HG03196 (cell line): ENCODE results near the gene GGTA1.

Source experiments
- ATAC-seq: cut with Tn5 transposase; IDR thresholded peaks from one replicate; pipeline ENCODE4 v1.9.1; 2021; ENCODE audit not compliant: unreplicated experiment

Gene GGTA1

DNA sequence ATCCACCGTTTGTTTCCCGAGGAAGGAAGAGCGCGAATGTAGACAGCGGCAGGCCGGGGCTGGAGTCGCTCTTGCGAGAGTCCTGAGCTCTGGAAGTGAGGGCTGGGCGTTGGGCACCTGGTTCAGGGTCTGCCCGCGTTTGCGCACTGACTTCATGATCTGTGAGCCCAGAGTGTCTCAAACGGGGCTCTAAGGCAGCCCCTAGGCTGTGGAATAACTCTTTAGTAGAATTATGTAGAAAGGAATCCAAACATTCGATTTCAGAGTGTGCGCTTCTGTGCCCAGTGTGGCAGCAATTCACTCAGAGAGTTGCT lies 478 bp upstream of the GGTA1 start:
- ATAC-seq: no peak

DNA sequence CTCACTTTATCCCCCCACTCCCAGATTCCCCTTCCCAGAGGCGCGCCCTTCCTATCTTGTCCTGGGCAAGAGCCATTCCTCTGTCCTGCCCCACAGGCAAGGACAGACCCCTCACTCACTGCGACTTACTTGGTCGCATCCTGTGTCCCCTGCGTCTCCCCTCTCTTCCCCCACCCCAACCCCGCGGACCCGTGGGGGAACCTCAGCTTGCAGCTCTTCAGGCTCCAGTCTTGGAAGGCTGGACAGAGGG lies 542 bp downstream of the GGTA1 start:
- no peak for ATAC-seq

GRCh38 chr9:121498487-121499176 lies 1.0 kb downstream of the GGTA1 start:
- no peak for ATAC-seq

GRCh38 chr9:121498150-121498486 lies 1.5 kb downstream of the GGTA1 start:
- ATAC-seq: peak; percentile 69

- ATAC-seq: no peak
Observed at GRCh38 chr9:121495976-121496375, 3.7 kb downstream of the GGTA1 start.

GRCh38 chr9:121494192-121494591 lies 5.5 kb downstream of the GGTA1 start:
- no peak for ATAC-seq

DNA sequence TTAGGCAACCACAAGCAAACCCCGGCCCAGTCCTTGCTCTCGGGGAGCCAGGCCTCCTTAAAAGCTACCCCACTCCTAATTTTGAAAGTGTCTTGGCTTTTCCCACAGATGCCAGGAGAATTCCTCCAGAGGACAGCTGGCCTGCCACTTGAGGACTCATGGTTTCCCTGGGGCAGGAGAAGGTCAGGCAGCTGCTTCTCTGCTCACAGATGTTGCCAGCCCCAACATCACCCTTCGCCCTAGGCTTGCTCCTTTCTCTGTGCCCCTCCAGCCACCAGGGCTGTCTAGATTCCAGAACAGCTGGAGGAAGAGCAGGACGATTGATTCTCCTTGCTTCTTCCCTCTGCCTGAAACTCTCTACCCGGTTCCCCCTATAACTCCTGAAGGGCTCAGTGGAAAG lies 8.5 kb downstream of the GGTA1 start:
- ATAC-seq: no peak

DNA sequence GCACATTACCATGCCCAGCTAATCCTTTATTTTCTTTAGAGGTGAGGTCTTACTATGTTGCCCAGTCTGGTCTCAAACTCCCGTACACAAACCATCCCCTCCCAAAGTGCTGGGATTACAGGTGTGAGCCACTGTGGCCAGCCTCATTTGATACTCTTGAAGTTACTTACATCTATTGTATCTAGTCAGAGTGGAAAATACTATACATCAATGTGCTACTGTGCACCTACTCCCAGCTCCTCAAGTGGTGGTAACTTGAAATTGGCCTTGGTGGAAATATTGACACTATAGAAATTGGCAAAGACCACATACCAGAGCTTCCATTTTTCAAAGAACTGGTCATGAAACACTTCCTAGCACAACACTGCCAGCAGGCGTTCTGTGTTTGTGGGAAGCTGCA lies 10.3 kb downstream of the GGTA1 start:
- no peak for ATAC-seq

- ATAC-seq: no peak
Observed at GRCh38 chr9:121486043-121486442, 13.6 kb downstream of the GGTA1 start.

GRCh38 chr9:121485623-121486022 lies 14.0 kb downstream of the GGTA1 start:
- ATAC-seq: no peak

GRCh38 chr9:121484651-121485446 lies 14.8 kb downstream of the GGTA1 start:
- no peak for ATAC-seq

DNA sequence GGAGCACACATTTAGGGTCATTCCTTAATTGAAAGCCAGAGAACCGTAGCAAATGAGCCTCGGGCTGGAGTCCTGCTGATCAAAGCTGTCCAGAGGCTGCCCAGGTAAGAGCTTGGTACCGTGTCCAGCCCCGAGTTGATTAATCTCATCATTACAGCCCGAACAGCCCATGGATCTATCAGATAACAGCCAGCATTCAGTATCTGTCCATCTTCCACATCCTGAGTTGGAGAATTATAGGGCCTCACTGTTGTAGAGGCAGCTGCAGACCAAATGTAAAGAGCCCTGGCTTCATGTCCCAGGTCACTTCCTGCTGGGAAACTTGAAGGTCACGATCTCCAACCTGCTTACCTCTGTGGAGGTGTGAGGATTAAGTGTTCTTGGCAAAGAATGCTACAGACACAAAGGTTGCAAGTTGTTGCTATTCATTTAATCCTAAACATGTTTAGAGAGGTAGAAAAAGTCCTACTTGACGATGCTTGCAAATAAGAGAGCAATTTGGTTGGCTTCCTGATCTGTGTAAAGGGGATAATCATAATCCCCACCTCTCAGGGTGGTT lies 16.1 kb downstream of the GGTA1 start:
- no peak for ATAC-seq

- ATAC-seq: no peak
Observed at GRCh38 chr9:121483049-121483448, 16.6 kb downstream of the GGTA1 start.

DNA sequence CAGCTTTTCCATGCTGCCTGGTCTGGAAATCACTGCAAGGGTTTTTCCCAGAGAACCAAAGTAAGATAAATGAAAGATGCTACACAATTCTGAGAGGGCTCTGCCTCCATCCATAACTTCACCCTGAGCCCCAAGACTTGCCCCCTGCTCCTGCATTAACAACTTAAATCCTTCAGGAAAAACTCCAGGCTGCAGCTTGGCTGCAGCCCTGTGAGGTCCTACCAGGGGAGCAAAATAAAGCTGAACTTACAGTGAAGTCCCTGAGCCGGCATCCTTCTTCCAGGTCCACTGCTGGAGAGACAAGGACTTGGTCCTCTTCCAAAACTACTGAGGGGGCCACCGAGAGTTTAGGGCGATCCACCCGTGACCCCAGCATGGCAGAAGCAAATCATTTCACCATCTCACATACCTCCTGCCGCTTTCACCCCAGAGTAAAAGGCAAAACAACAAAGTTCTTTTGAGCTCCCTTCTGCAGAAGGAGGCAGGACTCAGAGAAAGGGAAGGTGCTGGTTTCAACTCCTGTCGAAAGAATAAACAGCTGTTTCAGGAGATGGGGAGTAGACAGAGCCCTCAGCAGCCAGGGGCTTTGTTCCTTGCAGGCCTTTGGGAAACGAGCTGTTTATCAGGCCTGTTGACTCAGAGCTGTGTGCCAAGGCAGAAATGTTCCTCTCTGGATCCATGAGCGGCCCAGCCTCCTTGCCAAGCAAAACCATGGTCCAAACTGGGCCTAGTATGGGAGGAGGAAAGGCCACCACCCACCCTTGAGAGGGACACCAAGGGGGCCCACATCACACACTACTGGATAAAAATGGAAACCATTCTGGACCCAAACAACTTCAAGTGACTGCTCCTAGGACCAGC lies 20.6 kb downstream of the GGTA1 start:
- no peak for ATAC-seq

- ATAC-seq: no peak
Observed at GRCh38 chr9:121476156-121476555, 23.5 kb downstream of the GGTA1 start.

GRCh38 chr9:121474231-121474947 lies 25.3 kb downstream of the GGTA1 start:
- ATAC-seq: no peak

- no peak for ATAC-seq
Observed at GRCh38 chr9:121473229-121473628, 26.4 kb downstream of the GGTA1 start.

- no peak for ATAC-seq
Observed at GRCh38 chr9:121472446-121472845, 27.2 kb downstream of the GGTA1 start.

- no peak for ATAC-seq
Observed at GRCh38 chr9:121466142-121466541, 33.5 kb downstream of the GGTA1 start.

GRCh38 chr9:121464968-121465367 lies 34.7 kb downstream of the GGTA1 start:
- no peak for ATAC-seq
